ENCODE data around the gene PDZD8.

PDZD8 gene

DNA sequence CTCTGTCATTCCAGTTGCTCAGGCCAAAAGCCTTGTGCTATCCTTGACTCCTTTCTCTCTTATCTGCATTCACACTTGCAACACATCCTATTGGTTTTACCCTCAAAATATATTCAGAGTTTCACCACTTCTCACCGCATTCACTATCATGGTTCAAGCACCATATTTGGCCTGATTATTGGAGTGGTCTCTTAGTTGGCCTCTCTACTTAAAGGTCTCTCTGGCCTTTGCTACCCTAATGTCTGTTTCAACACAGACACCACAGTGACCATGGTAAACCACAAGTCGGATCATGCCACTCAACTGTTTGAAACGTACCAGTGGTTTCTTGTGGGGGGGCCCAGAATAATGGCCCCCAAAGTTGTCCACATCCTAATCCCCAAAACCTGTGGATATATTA is 15.2 kb upstream of the PDZD8 start:
- no peak for DNase-seq

DNA sequence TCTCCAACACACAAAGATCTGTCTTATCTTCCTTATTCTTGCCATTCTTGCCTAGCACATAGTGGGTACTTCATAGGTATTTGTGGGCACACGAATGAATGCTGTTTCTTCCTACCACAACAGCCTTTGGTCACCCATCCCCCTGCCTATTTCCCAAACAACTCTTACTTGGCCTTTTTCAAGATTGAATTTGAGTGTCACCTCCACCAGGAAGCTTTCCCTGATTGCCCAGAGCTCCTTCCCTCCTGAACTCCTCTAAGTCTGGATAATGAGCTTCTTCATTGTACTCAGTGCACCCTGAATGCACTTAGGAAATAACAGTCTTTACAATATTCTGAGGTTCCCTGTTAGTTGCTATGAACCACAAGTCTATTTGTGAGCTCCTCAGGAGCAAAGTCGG is 11.6 kb upstream of the PDZD8 start:
- no peak for DNase-seq

DNA sequence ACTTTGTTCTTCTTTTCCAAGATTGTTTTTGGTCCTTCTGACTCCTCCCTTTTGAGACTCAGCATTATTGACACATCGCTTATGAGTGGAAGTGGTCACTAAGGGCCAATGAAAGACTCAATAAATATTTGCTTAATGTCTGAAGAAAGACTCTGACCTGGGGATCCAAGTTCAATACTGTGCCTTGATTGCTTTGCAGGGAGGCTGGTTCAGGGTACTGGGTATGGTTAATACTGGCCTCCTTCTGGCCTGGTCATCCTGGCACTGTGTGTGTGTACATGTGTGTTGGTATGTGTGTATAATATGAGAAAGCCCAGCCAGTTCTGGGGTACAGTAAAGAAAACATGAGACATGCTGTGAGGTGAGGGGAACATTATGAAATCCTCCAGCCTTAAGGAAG is 7.6 kb upstream of the PDZD8 start:
- no peak for DNase-seq

DNA sequence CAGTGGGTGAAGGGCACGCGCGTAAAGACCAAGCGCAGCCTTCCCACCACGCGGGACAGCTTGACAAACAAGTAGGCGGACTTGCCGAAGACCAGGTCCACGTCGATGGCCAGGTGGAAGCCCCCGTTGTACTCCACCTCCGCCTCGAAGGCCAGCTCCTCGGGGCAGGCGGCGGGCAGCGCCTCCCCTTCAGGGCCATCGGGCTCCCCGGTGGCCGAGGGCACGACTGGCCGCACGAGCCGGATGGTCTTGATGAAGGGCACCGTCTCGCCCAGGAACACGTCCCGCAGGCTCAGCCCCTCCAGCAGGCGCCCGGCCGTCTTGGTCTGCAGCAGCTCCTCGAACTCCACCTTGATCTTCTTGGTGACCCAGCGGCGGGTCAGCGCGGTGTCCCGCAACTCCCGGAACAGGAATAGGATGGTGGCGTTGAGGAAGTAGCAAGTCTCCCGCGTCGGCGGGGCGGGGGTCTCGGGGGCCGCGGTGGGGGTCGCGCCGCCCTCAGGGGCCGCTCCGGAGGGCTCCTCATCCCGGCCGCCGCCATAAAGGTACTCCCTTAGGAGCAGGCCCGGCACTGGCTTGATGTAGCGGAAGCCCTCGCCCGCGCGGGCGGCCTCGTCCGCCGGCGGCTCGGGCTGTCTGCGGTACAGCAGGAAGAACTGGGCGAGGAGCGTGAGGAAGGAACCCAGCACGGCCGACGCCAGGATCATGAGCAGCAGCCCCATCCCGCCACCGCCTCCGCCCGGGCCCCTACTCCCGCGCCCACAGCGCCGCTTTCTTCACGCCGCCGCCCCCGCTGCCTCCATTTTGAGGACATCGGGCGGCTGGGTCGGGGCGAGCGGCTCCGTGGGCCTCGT is 507 bp downstream of the PDZD8 start:
- DNase-seq: peak in 1 of 2 experiments; percentile 53

DNA sequence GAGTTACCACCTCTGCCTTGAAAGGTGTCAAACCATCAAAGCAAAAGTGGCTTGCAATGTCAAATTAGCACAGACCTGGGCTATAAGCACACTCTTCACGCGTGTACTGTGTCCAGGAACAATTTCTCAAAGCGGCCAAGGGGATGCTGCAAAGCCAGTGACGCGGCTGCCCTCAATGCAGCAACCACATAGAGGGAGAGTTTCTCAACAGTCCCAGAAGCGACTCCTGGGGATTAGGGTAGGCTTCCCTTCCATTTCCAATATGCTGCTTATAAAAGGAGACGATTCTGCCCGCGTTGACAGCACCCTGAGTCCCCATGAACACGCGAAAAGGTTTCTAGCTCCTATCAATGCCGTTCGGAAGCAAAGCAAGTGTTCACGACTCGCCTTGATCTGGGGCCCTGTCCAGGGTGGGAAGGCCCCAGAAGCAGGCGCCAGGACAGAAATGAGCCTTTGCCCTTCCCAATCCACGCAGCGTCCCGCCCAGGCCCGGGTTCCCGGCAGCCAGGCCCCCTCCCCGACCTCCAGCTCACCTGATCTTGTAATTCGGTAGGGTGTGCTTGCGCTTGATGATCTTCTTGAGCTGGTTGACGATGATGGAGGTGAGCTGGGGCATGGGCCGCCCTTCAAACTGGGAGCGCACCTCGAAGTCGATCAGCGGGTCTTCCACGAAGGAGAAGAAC is 1.3 kb downstream of the PDZD8 start:
- peak; percentile 58 to 63 for DNase-seq

DNA sequence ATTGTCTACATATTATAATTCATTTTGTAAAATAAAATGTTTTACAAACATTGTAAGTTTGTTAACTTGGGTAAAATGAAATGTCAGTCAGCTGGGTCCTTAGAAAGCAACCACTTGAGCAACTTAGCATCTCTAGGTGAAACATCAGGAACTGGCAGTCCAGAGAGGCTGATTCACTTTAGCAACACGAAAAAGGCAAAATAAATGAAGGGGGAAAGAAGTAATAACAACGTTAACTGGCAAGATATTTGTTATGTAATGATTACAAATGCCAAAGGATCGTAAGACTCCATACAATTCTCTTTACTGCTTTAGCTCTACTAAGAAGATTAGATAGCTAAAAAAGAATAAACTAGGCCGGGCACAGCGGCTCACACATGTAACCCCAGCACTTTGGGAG is 5.0 kb downstream of the PDZD8 start:
- DNase-seq: no peak

DNA sequence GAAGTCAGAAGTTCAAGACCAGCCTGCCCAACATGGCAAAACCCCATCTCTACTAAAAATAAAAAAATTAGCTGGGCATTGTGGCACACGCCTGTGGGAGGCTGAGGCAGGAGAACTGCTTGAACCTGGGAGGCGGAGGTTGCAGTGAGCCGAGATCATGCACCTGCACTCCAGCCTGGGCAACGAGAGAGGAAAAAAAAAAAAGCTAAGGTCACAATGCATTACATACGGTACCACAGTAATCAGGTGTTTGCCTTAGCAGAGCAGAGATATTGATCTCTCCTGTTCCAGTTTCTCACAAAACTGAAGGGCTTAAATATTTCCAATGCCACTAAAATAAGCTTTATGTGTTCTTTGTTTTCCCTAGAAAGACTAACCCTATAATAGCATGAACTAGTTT is 7.5 kb downstream of the PDZD8 start:
- DNase-seq: no peak

DNA sequence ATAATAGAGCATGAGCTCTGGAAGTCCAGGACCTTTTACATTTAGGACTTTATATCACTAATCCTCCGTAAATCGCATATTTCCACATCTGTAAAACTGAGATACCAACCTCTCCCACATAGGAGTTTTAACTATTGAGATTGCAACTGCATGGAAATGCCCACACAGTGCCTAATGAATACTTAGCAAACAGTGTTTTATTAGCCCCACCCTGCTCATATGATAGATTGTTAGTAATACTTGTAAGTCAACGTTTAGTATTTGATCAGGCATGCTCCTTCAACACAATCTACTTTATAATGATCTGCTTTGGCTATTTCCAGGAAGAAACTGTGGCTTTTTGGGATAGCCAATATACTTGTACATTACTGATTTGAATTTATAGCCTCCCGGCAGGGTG is 8.5 kb downstream of the PDZD8 start:
- DNase-seq: no peak

DNA sequence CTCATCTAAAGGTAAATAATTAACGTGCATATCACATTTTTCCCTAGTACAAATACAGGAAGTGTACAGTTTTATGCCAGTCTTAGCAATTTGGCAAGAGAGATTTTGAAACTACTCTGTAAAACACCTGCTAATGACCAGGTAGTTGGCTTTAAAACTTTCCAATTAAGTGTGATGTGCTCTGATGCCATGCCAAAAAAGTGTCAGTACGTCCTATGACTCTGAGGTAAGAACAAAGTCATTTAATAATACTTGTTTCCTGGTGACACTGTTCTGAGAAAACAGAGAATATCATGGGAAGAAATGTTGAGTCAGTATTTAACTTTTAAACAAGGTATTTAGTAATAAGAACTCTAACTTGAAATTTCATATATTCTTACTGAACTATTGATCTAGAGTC is 9.6 kb downstream of the PDZD8 start:
- DNase-seq: no peak

DNA sequence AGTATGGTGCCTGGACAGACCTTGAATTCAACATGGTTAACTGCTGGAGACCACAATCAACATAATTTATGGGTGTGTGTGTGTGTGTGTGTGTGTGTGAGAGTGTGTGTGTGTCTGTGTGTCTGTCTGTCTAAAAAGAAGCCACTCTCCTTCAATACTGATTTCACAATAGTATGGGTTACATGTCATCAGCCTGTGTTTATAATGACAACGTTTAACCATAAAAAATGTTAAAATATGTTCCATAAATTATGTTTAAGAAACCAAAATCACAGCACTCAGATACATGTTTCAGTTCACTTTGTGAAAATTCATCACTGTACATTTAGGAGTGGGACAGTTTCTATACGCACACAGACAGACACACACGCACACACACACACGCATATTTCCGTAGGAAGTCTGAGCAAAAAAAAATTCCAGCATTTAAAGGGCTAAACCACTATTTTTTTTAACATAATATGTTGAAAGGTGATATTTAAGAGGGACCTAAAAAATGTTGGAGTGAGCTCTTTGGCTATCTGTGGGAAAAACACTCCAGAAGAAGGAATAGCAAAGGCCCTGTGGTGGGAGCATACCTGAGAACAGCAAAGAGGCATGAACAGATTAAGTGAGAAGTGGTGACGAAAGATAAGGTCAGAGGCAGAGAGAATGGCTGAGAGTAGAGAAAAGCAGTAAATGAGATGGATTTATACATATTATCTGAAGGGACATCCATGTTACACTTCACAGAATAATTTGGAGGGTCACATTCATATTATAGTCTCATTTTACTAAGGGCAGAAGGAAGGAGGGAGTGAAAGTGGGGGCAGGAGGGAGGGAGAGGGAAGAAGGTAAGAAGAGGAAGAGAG is 10.9 kb downstream of the PDZD8 start:
- DNase-seq: no peak

DNA sequence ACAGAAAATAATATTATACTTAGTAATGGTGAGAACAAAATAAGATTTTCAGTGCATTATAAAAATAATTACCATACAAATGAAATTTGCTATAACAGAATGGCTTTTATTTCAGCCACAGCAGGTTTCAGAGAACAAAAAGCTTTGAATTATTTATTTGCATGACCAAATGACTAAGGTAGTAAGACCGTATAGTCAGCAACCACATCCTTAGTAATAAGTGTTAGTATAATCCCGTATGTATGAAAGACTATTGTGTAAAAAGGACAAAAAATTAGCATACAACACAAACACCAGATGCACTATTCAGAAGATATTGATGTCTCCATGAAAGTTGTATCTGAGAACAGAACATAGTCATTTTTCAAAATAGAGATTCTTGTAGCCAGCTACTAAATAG is 12.2 kb downstream of the PDZD8 start:
- DNase-seq: no peak

DNA sequence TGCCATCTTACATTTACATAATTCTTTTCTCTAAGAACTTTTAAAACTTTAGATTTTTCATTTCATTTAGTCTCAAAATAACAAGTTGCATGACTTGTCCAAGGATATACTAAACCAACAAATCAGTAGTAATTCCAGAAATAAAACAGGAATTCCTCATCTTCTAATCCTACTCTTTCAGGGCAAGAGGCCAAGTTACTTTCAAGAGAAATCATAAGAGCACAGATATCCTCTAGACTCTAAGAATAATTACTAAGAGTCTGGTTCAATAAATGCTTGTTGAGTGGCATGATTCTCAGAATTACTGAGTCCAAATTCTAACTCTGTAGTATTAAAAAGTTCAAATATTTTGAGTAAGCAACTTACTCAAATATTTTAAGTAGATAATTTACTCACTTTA is 12.9 kb downstream of the PDZD8 start:
- no peak for DNase-seq

DNA sequence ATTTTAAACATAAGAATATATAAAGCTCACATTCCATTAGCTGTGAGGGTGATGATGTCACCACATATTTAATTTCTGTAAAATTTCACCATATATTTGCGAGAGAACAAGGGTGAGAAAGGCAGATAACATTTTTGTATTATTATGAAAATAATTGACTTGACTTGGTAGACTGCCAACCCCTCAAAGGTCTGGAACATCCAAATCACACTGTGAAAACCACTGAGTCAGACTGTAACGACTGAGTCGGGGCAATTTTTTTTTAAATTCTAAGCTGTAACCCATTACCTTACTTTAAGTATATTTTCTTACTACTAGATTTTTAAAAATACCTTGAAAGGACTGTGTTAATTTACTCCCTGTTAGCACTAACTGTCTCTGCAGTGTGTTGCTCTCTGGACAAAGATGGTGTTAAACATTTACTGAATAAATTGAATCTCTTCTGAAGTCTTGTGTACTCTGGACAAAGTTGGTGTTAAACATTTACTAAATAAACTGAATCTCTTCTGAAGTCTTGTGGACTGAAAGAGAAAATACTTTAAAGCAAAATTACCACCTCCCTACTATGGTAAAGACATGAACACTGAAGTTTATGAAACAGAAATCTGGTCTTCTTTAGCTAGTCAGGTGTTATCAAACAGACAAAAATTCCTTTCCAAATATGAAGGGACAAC is 14.1 kb downstream of the PDZD8 start:
- no peak for DNase-seq

DNA sequence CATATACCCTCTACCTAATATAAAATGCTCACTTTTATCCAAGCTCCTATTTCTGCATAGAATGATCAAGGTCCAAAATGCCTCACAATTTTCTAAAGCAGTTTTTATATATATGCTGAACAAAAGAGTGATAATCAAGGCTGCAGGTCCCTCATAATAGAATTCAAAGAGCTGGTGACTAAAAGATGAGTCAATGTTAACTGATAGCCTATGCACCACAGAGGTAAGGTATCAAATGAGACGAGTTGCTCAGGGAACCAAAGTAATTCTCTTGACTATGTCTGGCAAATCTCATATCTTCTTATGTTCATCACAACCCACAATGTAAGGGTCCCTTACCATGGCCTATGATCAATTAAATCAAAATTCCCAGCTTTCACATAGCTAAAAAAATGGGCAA is 15.2 kb downstream of the PDZD8 start:
- no peak for DNase-seq

DNA sequence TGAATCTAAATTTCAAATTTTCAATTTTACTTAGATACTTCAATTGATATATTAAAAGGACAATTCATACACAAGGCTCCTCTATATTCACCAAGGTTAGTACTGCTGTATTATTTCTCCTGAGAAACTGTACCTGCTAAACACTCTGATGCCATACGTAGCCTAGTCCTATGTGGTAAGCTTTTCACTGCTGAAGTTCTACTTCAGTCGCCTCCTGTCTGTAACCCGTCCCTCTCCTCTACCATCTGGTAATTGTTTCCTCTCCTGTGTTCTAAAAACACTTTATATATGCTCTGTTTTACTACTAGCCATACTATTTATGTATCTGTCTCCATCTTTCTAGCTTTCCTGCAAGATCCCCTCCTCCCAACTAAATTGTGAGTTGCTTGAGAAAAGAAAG is 20.2 kb downstream of the PDZD8 start:
- DNase-seq: no peak

DNA sequence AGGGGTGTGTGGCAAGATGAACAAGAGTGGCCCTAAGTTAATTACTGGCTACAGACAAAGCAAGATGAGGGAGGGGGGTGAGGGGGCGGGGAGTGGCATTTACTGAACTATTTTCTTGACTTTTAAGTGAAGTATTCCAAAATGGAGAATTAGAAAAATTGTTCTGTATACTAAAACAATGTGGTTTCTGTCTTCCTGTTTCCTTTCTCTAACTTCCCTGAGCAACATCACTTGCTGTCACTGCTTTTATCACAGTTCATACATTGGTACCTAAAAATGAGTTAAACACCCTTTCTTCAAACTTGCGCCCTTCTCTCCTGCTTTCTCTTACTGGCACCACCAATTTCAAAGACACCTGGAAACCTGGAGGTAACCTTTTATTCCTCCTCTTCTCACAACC is 21.6 kb downstream of the PDZD8 start:
- no peak for DNase-seq

DNA sequence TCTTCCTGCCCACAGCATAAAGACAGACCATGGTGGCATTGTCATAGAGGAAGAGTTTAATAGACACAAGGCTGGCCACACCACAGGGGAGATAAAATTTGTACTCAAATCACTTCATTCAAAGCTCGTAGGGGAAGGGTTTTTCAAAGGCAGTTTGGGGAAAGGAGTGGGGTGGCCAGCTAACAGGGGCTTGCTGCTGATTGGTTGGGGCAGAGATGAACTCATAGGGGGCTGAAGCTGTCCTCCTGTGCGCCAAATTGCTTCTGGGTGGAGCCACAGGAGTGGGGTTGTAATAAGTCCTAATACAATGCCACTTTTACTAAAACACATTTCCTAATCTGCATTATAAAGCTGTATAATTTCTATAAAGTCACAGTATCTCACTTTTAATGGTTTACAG is 22.5 kb downstream of the PDZD8 start:
- no peak for DNase-seq

DNA sequence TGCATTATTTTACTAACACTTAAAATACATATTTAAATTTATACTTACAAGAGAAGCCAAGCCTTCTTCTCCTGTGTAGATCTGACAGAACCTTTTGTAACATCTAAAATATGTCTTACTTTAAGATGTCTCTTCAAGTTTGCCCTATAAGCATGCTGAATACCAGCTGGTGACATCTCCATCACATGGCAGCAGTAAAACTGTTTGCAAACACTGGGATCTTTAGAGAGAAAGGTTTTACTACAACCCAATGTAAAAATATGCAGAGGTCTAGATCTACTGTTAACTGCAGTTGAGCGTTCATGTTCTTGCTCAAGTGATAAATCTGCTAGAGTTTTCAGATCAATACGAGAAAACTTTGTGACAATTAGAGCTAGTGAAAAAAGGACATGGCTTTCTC is 23.2 kb downstream of the PDZD8 start:
- no peak for DNase-seq

DNA sequence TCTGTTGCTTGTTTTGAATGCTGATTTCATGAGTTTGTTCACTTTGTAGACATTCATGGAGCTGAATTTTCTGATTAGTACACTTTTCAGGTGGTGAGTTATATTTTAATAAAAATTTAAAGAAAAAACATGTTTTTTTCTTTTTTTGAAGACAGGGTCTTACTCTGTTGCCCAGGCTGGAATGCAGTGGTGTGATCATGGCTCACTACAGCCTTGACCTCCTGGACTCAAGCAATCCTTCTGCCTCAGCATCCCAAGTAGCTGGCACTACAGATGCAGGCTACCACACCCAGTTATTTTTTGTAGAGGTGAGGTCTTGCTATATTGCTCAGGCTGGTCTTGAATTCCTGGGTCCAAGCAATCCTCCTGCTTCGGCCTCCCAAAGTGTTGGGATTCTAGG is 23.7 kb downstream of the PDZD8 start:
- no peak for DNase-seq

DNA sequence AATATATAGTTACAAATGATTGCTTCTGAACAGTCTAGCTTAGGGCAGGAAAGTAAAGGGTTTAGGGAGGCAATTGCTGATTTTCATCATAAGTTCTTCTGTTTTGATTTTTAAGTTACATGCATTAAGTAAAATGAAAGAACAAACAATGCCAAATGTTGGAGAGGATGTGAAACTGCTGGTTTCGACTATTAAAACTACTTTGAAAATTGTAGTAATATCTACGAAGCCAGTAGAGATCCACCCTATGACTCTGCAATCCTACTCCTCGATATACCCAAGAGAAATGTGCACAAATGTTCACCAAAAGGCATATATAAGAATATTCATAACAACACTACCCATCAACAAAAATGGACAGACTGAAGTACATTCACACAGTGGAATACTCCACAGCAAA is 24.3 kb downstream of the PDZD8 start:
- DNase-seq: no peak

DNA sequence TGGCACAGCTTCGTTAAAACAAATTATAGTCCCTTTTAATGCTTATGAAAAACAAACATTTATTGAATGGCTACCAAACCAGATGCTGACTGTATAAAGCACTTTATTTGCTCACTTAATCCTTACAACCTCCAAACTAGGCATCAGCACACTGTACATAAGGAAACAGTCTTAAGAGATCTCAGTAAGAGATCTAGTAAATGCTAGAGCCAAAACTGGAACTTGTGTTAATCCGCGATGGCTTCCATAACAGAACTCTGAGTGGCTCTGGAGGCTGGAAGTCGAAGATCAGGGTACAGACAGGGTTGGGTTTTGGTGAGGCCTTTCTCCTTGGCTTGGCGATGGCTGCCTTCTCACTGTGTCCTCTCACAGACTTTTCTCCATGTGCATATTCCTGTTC is 27.0 kb downstream of the PDZD8 start:
- DNase-seq: no peak

DNA sequence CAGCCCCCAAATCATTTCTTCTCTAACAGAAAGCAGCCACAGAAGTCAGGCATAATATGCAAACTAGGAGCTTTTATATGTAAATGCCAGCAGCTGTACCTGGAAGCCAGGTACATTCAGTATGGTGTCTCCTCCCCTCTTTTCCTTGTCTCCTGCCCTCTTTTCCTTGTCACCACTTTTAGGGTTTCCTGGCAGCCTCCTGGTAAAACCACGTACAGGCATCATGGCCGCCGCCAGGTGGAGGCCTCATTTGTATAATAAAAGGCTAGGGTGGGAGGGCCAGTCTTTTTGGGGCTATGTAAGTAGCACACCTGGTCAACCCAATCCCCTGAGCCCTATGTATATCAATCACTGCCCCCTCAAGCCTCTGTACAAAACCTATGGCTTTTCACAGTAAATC is 28.7 kb downstream of the PDZD8 start:
- no peak for DNase-seq

DNA sequence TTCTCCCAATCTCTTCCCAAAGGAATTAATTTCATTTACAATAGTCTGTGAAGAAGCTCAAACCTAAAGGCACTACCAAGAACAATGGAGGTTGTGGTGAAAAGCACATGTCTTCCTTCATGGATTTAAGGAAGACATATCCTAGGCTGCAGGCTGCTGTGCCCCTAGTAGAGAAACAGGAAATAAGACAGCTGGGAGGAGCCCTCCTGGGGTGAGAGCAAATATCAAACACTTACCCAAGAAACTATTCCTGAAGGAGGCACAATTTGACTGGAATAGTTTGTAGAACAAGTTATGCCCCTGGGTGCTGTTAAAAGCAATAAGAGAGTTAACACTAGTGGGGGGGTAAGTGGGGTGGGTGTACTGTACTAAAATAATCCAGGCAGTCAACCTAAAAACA is 30.1 kb downstream of the PDZD8 start:
- no peak for DNase-seq
